ENCODE measurements around the gene AGPAT3. TPM values are rescaled to one million over a fixed set of nuclear protein-coding genes. Genes with fewer than 3 reads are reported as not detected.

The AGPAT3 gene
- 37.4 and 47.4 TPM in 2 replicates for total RNA-seq

DNA sequence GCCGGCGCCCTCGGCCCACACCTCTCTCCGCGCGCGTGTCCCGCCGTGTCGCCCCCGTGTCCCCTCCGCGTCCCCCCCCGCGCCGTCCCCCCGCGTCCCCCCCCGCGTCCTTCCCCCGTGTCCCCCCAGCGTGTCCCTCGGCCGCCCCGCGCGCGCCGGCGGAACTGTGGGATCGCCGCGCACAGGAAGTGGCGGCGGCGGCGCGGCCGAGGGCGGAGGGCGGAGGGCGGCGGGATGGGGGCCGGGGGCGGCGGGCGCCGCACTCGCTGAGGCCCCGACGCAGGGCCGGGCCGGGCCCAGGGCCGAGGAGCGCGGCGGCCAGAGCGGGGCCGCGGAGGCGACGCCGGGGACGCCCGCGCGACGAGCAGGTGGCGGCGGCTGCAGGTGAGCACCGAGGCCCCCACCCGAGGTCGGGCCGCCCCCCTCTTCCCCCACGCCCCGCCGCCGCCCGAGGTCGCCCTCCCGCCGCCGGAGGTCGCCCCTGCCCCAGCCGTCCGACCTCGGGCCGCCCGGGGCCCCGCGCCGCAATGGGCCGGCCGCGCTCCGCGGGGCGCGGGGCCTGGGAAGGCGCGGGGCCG lies at the start of gene AGPAT3:
TSS of gene AGPAT3 (plus strand) at position 262 of the 578 bp plus-strand sequence. CDS start 94,459 bp downstream, outside the sequence.
- Histone ChIP-seq H3K79me2 (ENCODE audit: insufficient read depth, low read length) (peaks cover 38% of the 10 kb centered on the region), H3K27ac (ENCODE audit: low read depth, low read length) (peak within 1 kb of the TSS; percentile 33), H3K4me2 (ENCODE audit: insufficient read depth, low read length) (peak within 1 kb of the TSS; percentile 79), H3K9me3 (ENCODE audit: low read depth, low read length) (no peaks in the 10 kb centered on the region), H3K4me3 (ENCODE audit: insufficient read depth, low read length) (peak within 1 kb of the TSS; percentile 80), H2AFZ (ENCODE audit: low read length) (peak within 1 kb of the TSS; percentile 56), H4K20me1 (ENCODE audit: insufficient read depth, low read length) (peaks cover 34% of the 10 kb centered on the region), H3K27me3 (ENCODE audit: insufficient read depth, low read length) (no peaks in the 10 kb centered on the region), H3K4me1 (ENCODE audit: insufficient read depth, low read length) (peaks cover 7% of the 10 kb centered on the region), H3K36me3 (ENCODE audit: insufficient read depth, low read length) (no peaks in the 10 kb centered on the region)
- TF ChIP-seq, protein P1, sequence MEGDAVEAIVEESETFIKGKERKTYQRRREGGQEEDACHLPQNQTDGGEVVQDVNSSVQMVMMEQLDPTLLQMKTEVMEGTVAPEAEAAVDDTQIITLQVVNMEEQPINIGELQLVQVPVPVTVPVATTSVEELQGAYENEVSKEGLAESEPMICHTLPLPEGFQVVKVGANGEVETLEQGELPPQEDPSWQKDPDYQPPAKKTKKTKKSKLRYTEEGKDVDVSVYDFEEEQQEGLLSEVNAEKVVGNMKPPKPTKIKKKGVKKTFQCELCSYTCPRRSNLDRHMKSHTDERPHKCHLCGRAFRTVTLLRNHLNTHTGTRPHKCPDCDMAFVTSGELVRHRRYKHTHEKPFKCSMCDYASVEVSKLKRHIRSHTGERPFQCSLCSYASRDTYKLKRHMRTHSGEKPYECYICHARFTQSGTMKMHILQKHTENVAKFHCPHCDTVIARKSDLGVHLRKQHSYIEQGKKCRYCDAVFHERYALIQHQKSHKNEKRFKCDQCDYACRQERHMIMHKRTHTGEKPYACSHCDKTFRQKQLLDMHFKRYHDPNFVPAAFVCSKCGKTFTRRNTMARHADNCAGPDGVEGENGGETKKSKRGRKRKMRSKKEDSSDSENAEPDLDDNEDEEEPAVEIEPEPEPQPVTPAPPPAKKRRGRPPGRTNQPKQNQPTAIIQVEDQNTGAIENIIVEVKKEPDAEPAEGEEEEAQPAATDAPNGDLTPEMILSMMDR (IDR thresholded peaks at IDR 0.05; ENCODE audit: extremely low read depth, low read depth, low read length) = no peak
- DNase-seq (ENCODE audit: insufficient read length, low spot score, missing footprints) = peak; percentile 87

- H3K27ac ChIP-seq (ENCODE audit: low read depth, low read length) = no peak overlapping the region
- DNase-seq (ENCODE audit: insufficient read length, low spot score, missing footprints) = no peak
- H3K36me3 ChIP-seq (ENCODE audit: insufficient read depth, low read length) = no peaks in the 10 kb centered on the region
- H3K4me2 ChIP-seq (ENCODE audit: insufficient read depth, low read length) = no peak overlapping the region
- H2AFZ ChIP-seq (ENCODE audit: low read length) = no peak overlapping the region
- H3K27me3 ChIP-seq (ENCODE audit: insufficient read depth, low read length) = peaks cover 7% of the 10 kb centered on the region
- no peaks in the 10 kb centered on the region for H3K79me2 ChIP-seq (ENCODE audit: insufficient read depth, low read length)
- peaks cover 7% of the 10 kb centered on the region for H3K9me3 ChIP-seq (ENCODE audit: low read depth, low read length)
- H4K20me1 ChIP-seq (ENCODE audit: insufficient read depth, low read length) = no peaks in the 10 kb centered on the region
- peaks cover under 1% of the 10 kb centered on the region for H3K4me1 ChIP-seq (ENCODE audit: insufficient read depth, low read length)
- H3K4me3 ChIP-seq (ENCODE audit: insufficient read depth, low read length) = no peak overlapping the region
- TF ChIP-seq, protein P1 (IDR thresholded peaks at IDR 0.05; ENCODE audit: extremely low read depth, low read depth, low read length) = no peak
These were observed 49.0 kb upstream of the AGPAT3 start for GRCh38 chr21:43815991-43816390.

DNA sequence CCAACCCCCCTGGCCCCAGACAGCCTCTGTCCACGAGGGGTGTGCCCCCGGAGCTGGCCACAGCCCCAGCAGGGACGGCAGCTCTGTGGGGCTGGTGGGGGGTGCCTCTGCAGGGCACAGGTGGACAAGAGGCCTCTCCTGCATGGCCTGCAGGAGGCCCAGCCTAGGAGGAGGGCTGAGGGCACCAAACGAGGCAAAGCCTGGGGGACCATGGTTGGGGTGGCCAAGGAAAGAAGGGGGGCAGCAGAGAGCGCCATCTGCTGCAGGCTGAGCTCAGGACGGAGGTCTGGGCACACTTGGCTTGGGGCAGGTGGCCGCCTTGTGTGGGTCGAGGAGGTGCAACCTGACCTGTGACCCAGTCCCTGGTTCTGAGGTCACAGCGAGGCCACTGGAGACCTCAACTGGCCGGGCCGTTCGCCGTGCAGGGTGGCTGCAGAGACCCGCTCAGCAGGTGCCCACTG lies 48.4 kb upstream of the AGPAT3 start:
- no peaks in the 10 kb centered on the region for H3K4me1 ChIP-seq (ENCODE audit: insufficient read depth, low read length)
- no peak overlapping the region for H2AFZ ChIP-seq (ENCODE audit: low read length)
- no peaks in the 10 kb centered on the region for H3K36me3 ChIP-seq (ENCODE audit: insufficient read depth, low read length)
- H3K9me3 ChIP-seq (ENCODE audit: low read depth, low read length) = peaks cover 7% of the 10 kb centered on the region
- H3K27ac ChIP-seq (ENCODE audit: low read depth, low read length) = no peak overlapping the region
- TF ChIP-seq, protein P1 (IDR thresholded peaks at IDR 0.05; ENCODE audit: extremely low read depth, low read depth, low read length) = no peak
- no peak overlapping the region for H3K4me2 ChIP-seq (ENCODE audit: insufficient read depth, low read length)
- no peaks in the 10 kb centered on the region for H3K79me2 ChIP-seq (ENCODE audit: insufficient read depth, low read length)
- no peak for DNase-seq (ENCODE audit: insufficient read length, low spot score, missing footprints)
- no peaks in the 10 kb centered on the region for H4K20me1 ChIP-seq (ENCODE audit: insufficient read depth, low read length)
- peaks cover 7% of the 10 kb centered on the region for H3K27me3 ChIP-seq (ENCODE audit: insufficient read depth, low read length)
- no peak overlapping the region for H3K4me3 ChIP-seq (ENCODE audit: insufficient read depth, low read length)

- peaks cover 7% of the 10 kb centered on the region for H3K27me3 ChIP-seq (ENCODE audit: insufficient read depth, low read length)
- no peaks in the 10 kb centered on the region for H4K20me1 ChIP-seq (ENCODE audit: insufficient read depth, low read length)
- no peak for DNase-seq (ENCODE audit: insufficient read length, low spot score, missing footprints)
- H3K4me2 ChIP-seq (ENCODE audit: insufficient read depth, low read length) = no peak overlapping the region
- H3K79me2 ChIP-seq (ENCODE audit: insufficient read depth, low read length) = no peaks in the 10 kb centered on the region
- H3K36me3 ChIP-seq (ENCODE audit: insufficient read depth, low read length) = no peaks in the 10 kb centered on the region
- no peak overlapping the region for H3K4me3 ChIP-seq (ENCODE audit: insufficient read depth, low read length)
- H3K4me1 ChIP-seq (ENCODE audit: insufficient read depth, low read length) = no peaks in the 10 kb centered on the region
- no peak overlapping the region for H3K27ac ChIP-seq (ENCODE audit: low read depth, low read length)
- peaks cover 7% of the 10 kb centered on the region for H3K9me3 ChIP-seq (ENCODE audit: low read depth, low read length)
- no peak overlapping the region for H2AFZ ChIP-seq (ENCODE audit: low read length)
- TF ChIP-seq, protein P1 (IDR thresholded peaks at IDR 0.05; ENCODE audit: extremely low read depth, low read depth, low read length) = no peak
These were observed 47.6 kb upstream of the AGPAT3 start for GRCh38 chr21:43817157-43818086.

All from osteoblast (primary cell).